Bone marrow (tissue), 2 donors: ENCODE results near the gene C2CD2.
"Not testable (repeated sequence)": the region's sequence is repeated elsewhere in the genome, so short reads cannot be mapped to it uniquely, and the experiment has no call there.

Experiments used
- DNase-seq, 2 donors: peaks; one replicate each; lab custom pipeline; 2025; lab: John Stamatoyannopoulos, UW

C2CD2 gene

GRCh38 chr21:41953831-41954653 lies at the start of gene C2CD2:
Gene C2CD2 (minus strand): TSS chr21:41954018. CDS start chr21:41953648, 370 bp downstream.
- DNase-seq = no peak

GRCh38 chr21:42003051-42003461 lies 49.2 kb upstream of the C2CD2 start:
- DNase-seq = peak in 1 of 2 donors; percentile 48

GRCh38 chr21:42002421-42002958 lies 48.7 kb upstream of the C2CD2 start:
- DNase-seq = no peak

GRCh38 chr21:42001781-42002180 lies 48.0 kb upstream of the C2CD2 start:
- no peak for DNase-seq

GRCh38 chr21:42000908-42001307 lies 47.1 kb upstream of the C2CD2 start:
- no peak for DNase-seq

- DNase-seq = no peak
Observed at GRCh38 chr21:41997657-41998056, 43.8 kb upstream of the C2CD2 start.

GRCh38 chr21:41995577-41995976 lies 41.8 kb upstream of the C2CD2 start:
- DNase-seq = no peak

- not testable (repeated sequence) for DNase-seq
Observed at GRCh38 chr21:41994613-41995012, 40.8 kb upstream of the C2CD2 start.

- no peak for DNase-seq
Observed at GRCh38 chr21:41993744-41994143, 39.9 kb upstream of the C2CD2 start.

GRCh38 chr21:41992576-41992975 lies 38.8 kb upstream of the C2CD2 start:
- DNase-seq = no peak

- no peak for DNase-seq
Observed at GRCh38 chr21:41991659-41992058, 37.8 kb upstream of the C2CD2 start.

GRCh38 chr21:41989698-41990097 lies 35.9 kb upstream of the C2CD2 start:
- DNase-seq = no peak

- no peak for DNase-seq
Observed at GRCh38 chr21:41987310-41987709, 33.5 kb upstream of the C2CD2 start.

- DNase-seq = no peak
Observed at GRCh38 chr21:41985662-41986416, 32.0 kb upstream of the C2CD2 start.

- DNase-seq = no peak
Observed at GRCh38 chr21:41983229-41983628, 29.4 kb upstream of the C2CD2 start.

- no peak for DNase-seq
Observed at GRCh38 chr21:41980561-41980960, 26.7 kb upstream of the C2CD2 start.

GRCh38 chr21:41979751-41980369 lies 26.0 kb upstream of the C2CD2 start:
- DNase-seq = no peak

- DNase-seq = no peak
Observed at GRCh38 chr21:41979335-41979734, 25.5 kb upstream of the C2CD2 start.

GRCh38 chr21:41977034-41977950 lies 23.5 kb upstream of the C2CD2 start:
- no peak for DNase-seq

GRCh38 chr21:41976611-41977010 lies 22.8 kb upstream of the C2CD2 start:
- DNase-seq = no peak
